Daoy (cell line): ENCODE measurements around the gene ARGLU1. TPM values are rescaled to one million over a fixed set of nuclear protein-coding genes. Genes with fewer than 3 reads are reported as not detected.
A peak's percentile ranks its signal among the peaks of the same experiment; 100 is the strongest.

ENCODE experiments used
- DNase-seq: peaks from one replicate; pipeline ENCODE4 v3.0.0-alpha.2; 2015; ENCODE audit warnings: low read depth
- total RNA-seq: library from RNA; depleted of rRNA; stranded (reverse); fragments of >200 nt; shearing (Covaris generic); gene quantifications from 2 replicates; pipeline ENCODE4 v1.2.3, GENCODE V29; 2014

The ARGLU1 gene
- total RNA-seq, 1 experiment from 2014 or later: 27.7 TPM

- DNase-seq: no peak
These were observed 19.9 kb upstream of the ARGLU1 start for GRCh38 chr13:106587787-106588186.

- DNase-seq: no peak
These were observed 18.8 kb upstream of the ARGLU1 start for GRCh38 chr13:106586648-106587166.

- no peak for DNase-seq
These were observed 13.3 kb upstream of the ARGLU1 start for GRCh38 chr13:106581225-106581624.

- DNase-seq: no peak
These were observed 8.0 kb upstream of the ARGLU1 start for GRCh38 chr13:106575896-106576295.

GRCh38 chr13:106573868-106574267 lies 5.9 kb upstream of the ARGLU1 start:
- DNase-seq: no peak

- no peak for DNase-seq
These were observed 5.4 kb upstream of the ARGLU1 start for GRCh38 chr13:106573284-106573846.

GRCh38 chr13:106570299-106570852 lies 2.4 kb upstream of the ARGLU1 start:
- peak; percentile 9 for DNase-seq

- DNase-seq: no peak
These were observed 1.5 kb upstream of the ARGLU1 start for GRCh38 chr13:106569233-106570095.

GRCh38 chr13:106568299-106569003 lies 514 bp upstream of the ARGLU1 start:
- no peak for DNase-seq

GRCh38 chr13:106566641-106567473 lies 1.1 kb downstream of the ARGLU1 start:
- peak; percentile 59 for DNase-seq

- no peak for DNase-seq
These were observed 2.7 kb downstream of the ARGLU1 start for GRCh38 chr13:106565127-106565775.

GRCh38 chr13:106562301-106562700 lies 5.6 kb downstream of the ARGLU1 start:
- DNase-seq: no peak

- DNase-seq: no peak
These were observed 6.3 kb downstream of the ARGLU1 start for GRCh38 chr13:106561551-106562170.

GRCh38 chr13:106560821-106561220 lies 7.1 kb downstream of the ARGLU1 start:
- DNase-seq: no peak

- DNase-seq: no peak
These were observed 9.4 kb downstream of the ARGLU1 start for GRCh38 chr13:106558527-106558926.

- no peak for DNase-seq
These were observed 12.2 kb downstream of the ARGLU1 start for GRCh38 chr13:106555631-106556328.

- DNase-seq: no peak
These were observed 16.2 kb downstream of the ARGLU1 start for GRCh38 chr13:106551751-106552150.

- DNase-seq: no peak
These were observed 16.6 kb downstream of the ARGLU1 start for GRCh38 chr13:106551350-106551749.

- no peak for DNase-seq
These were observed 17.3 kb downstream of the ARGLU1 start for GRCh38 chr13:106550570-106551135.
